Measurements from ENCODE around the gene SDS. TPM values are rescaled to one million over a fixed set of nuclear protein-coding genes. Genes with fewer than 3 reads are reported as not detected.

Gene SDS
- total RNA-seq, 1 experiment from 2014 or later, result not detected

DNA sequence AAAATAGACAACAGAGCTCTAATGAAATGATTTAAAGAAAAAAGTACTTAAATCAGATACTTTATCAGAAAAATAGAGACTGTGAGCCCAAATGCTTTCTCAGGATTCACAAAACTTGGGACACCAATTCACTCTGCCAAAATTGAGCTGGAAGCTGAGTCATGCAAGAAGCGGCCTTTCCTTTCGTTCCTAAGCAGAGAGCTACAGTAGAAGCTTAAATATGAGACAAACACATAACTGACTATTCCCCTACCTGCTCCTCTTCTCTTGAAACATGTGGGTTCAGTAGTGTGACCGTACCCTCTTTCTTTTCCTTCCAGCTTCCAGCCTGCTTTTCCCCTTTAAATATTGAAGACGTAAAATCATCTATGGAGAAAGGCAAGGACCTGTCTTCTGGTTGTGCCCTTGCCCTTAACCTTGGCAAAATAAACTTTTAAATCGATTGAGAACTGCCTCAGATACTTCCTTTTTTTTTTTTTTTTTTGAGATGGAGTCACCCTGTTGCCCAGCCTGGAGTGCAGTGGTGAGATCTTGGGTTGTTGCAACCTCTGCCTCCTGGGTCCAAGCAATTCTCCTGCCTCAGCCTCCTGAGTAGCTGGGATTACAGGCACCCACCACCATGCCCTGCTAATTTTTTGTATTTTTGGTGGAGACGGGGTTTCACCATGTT is 4.4 kb upstream of the SDS start:
- BruUV-seq (replicated peaks), result no TSS peak
- no peaks in the 10 kb centered on the region for H3K4me1 ChIP-seq (replicated peaks; ENCODE audit: insufficient read depth)
- no peaks in the 10 kb centered on the region for H3K9me2 ChIP-seq (ENCODE audit: insufficient read depth)
- no peaks in the 10 kb centered on the region for H4K20me1 ChIP-seq (ENCODE audit: insufficient read depth)
- H3K36me3 ChIP-seq (ENCODE audit: low read depth), result no peaks in the 10 kb centered on the region
- H3K4me3 ChIP-seq, result no peak overlapping the region
- DNase-seq, result no peak
- ChIA-PET CTCF (interaction anchor here (0.6 to 0.7 kb wide), 3 partner anchors 30 to 508 kb away, joined by 3 to 7 read pairs (median 6); no protein-coding TSS in a partner anchor), POLR2A (ENCODE audit: unreplicated experiment) (interaction anchor here (0.6 to 0.7 kb wide), 2 partner anchors 14 to 154 kb away, joined by 3 to 6 read pairs; partner anchors contain the start of gene SDSL)
- peaks cover 7% of the 10 kb centered on the region; the same call in 1 of the 2 replicates for H3F3A ChIP-seq (ENCODE audit: insufficient read depth, low read depth)
- intact Hi-C loops (cut with micrococcal nuclease; ENCODE audit: unreplicated experiment), result no loop called here
- H2AFZ ChIP-seq, result no peak overlapping the region
- H3K27me3 ChIP-seq (ENCODE audit: insufficient read depth, low read depth), result no peaks in the 10 kb centered on the region
- H3K9me3 ChIP-seq (ENCODE audit: insufficient read depth, low read depth), result no peaks in the 10 kb centered on the region
- no peak overlapping the region for H3K27ac ChIP-seq
- no peak for TF ChIP-seq EZH2 (IDR thresholded peaks at IDR 0.05; ENCODE audit: low read depth)
- TF ChIP-seq CTCF (conservative IDR thresholded peaks at IDR 0.05), result no peak
- no peak overlapping the region for H3K4me2 ChIP-seq
- no peaks in the 10 kb centered on the region for H3K79me2 ChIP-seq (ENCODE audit: low read depth)

DNA sequence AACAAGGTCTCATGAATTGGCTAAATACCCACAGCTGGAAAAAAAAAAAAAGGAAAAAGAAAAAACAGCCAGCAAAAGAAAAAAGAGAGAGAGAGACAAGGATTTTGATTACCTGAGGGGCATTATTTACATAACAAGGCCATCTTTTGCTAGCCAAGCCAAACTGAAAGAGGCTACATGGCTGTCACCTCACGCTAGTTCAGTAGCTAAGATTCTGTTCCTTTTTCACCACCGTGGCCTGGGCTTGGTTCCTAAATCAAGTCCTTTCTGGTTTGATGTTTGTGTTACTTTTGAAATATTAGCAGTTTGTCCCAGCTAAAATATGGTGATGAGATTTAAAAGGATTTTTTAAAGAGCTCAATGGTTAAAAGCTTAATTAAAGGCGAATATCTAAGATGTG is 2.0 kb upstream of the SDS start:
- BruUV-seq (replicated peaks), result no TSS peak
- Histone ChIP-seq H2AFZ (no peak overlapping the region), H3K4me3 (no peak overlapping the region), H3K4me2 (no peak overlapping the region), H3K27me3 (ENCODE audit: insufficient read depth, low read depth) (no peaks in the 10 kb centered on the region), H3K27ac (no peak overlapping the region), H3K9me3 (ENCODE audit: insufficient read depth, low read depth) (no peaks in the 10 kb centered on the region), H3F3A (ENCODE audit: insufficient read depth, low read depth) (peaks cover 7% of the 10 kb centered on the region; the same call in 1 of the 2 replicates), H3K4me1 (replicated peaks; ENCODE audit: insufficient read depth) (no peaks in the 10 kb centered on the region), H3K9me2 (ENCODE audit: insufficient read depth) (no peaks in the 10 kb centered on the region), H4K20me1 (ENCODE audit: insufficient read depth) (no peaks in the 10 kb centered on the region), H3K79me2 (ENCODE audit: low read depth) (no peaks in the 10 kb centered on the region), H3K36me3 (ENCODE audit: low read depth) (no peaks in the 10 kb centered on the region)
- ChIA-PET POLR2A (ENCODE audit: unreplicated experiment) (no interaction called here), CTCF (no interaction called here)
- DNase-seq, result no peak
- intact Hi-C loops (cut with micrococcal nuclease; ENCODE audit: unreplicated experiment), result no loop called here
- TF ChIP-seq EZH2 (IDR thresholded peaks at IDR 0.05; ENCODE audit: low read depth) (no peak), CTCF (conservative IDR thresholded peaks at IDR 0.05) (no peak)

DNA sequence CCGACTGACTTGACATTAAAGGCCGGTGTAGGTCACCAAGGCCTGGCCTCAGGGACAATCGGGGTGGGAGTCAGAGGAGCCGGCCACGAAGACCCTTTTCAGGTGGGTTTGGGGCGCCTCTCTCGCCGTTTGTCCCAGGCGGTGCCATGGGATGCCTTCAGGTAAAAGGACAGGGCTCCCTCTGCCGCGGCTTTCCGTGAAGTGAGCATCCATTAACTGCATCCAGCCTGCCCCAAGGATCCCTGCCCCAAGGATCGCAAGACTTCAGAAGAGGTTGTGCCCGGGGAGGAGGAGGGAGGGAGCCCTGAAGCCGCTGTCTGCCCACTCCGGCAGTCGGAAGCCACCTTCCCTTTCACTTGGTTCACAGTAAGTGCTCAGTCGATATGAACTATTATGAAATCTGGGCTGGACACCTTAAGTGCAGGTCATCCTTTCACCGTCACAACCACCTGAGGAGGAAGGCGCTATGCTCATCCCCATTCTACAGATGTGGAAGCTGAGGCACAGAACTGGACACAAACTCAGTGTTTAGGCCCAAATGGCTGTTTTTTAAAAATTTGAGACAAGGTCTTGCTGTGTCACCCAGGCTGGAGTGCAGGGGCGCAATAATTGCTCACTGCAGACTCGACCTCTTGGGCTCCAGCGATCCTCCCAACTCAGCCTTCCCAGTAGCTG is 964 bp downstream of the SDS start:
- H2AFZ ChIP-seq, result no peak overlapping the region
- BruUV-seq (replicated peaks), result no TSS peak
- TF ChIP-seq CTCF (conservative IDR thresholded peaks at IDR 0.05) (no peak), EZH2 (IDR thresholded peaks at IDR 0.05; ENCODE audit: low read depth) (no peak)
- ChIA-PET CTCF (no interaction called here), POLR2A (ENCODE audit: unreplicated experiment) (no interaction called here)
- no peaks in the 10 kb centered on the region for H3K9me2 ChIP-seq (ENCODE audit: insufficient read depth)
- H3K4me2 ChIP-seq, result no peak overlapping the region
- H3K27ac ChIP-seq, result no peak overlapping the region
- H3K27me3 ChIP-seq (ENCODE audit: insufficient read depth, low read depth), result no peaks in the 10 kb centered on the region
- peaks cover 7% of the 10 kb centered on the region; the same call in 1 of the 2 replicates for H3F3A ChIP-seq (ENCODE audit: insufficient read depth, low read depth)
- H4K20me1 ChIP-seq (ENCODE audit: insufficient read depth), result no peaks in the 10 kb centered on the region
- H3K36me3 ChIP-seq (ENCODE audit: low read depth), result no peaks in the 10 kb centered on the region
- intact Hi-C loops (cut with micrococcal nuclease; ENCODE audit: unreplicated experiment), result no loop called here
- no peak for DNase-seq
- H3K79me2 ChIP-seq (ENCODE audit: low read depth), result no peaks in the 10 kb centered on the region
- no peaks in the 10 kb centered on the region for H3K9me3 ChIP-seq (ENCODE audit: insufficient read depth, low read depth)
- H3K4me3 ChIP-seq, result no peak overlapping the region
- no peaks in the 10 kb centered on the region for H3K4me1 ChIP-seq (replicated peaks; ENCODE audit: insufficient read depth)

All from PC-9 (cell line).